ENCODE results near the gene HSPA12B.

- TF ChIP-seq POLR2AphosphoS5 (IDR thresholded peaks at IDR 0.05; ENCODE audit: low read depth, low read length) = no peak
- TF ChIP-seq, protein P1, sequence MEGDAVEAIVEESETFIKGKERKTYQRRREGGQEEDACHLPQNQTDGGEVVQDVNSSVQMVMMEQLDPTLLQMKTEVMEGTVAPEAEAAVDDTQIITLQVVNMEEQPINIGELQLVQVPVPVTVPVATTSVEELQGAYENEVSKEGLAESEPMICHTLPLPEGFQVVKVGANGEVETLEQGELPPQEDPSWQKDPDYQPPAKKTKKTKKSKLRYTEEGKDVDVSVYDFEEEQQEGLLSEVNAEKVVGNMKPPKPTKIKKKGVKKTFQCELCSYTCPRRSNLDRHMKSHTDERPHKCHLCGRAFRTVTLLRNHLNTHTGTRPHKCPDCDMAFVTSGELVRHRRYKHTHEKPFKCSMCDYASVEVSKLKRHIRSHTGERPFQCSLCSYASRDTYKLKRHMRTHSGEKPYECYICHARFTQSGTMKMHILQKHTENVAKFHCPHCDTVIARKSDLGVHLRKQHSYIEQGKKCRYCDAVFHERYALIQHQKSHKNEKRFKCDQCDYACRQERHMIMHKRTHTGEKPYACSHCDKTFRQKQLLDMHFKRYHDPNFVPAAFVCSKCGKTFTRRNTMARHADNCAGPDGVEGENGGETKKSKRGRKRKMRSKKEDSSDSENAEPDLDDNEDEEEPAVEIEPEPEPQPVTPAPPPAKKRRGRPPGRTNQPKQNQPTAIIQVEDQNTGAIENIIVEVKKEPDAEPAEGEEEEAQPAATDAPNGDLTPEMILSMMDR (IDR thresholded peaks at IDR 0.05; ENCODE audit: control extremely low read depth in 1 of 3, insufficient read depth in 1 of 3, low read depth in 1 of 3, low read length in 3 of 3) = no peak
- no peak for TF ChIP-seq SIN3A (conservative IDR thresholded peaks at IDR 0.05 in 1 of 2, IDR thresholded peaks at IDR 0.05 in 1 of 2; ENCODE audit: low read depth in 1 of 2, low read length in 2 of 2)
- no peak for TF ChIP-seq POLR2A (IDR thresholded peaks at IDR 0.05; ENCODE audit: control extremely low read depth in 1 of 2, low read depth in 2 of 2, low read length in 2 of 2)
- no peak for TF ChIP-seq MAX (IDR thresholded peaks at IDR 0.05)
- no peak for TF ChIP-seq JUND (IDR thresholded peaks at IDR 0.05; ENCODE audit: low read length)
- TF ChIP-seq RAD21 (IDR thresholded peaks at IDR 0.05 in 1 of 2, conservative IDR thresholded peaks at IDR 0.05 in 1 of 2; ENCODE audit: low read depth in 2 of 2, low read length in 2 of 2) = no peak
- no peak for TF ChIP-seq CHD1 (IDR thresholded peaks at IDR 0.05; ENCODE audit: low read depth, low read length)
- no peak for TF ChIP-seq SIRT6 (IDR thresholded peaks at IDR 0.05; ENCODE audit: low read length)
- TF ChIP-seq, protein P2, sequence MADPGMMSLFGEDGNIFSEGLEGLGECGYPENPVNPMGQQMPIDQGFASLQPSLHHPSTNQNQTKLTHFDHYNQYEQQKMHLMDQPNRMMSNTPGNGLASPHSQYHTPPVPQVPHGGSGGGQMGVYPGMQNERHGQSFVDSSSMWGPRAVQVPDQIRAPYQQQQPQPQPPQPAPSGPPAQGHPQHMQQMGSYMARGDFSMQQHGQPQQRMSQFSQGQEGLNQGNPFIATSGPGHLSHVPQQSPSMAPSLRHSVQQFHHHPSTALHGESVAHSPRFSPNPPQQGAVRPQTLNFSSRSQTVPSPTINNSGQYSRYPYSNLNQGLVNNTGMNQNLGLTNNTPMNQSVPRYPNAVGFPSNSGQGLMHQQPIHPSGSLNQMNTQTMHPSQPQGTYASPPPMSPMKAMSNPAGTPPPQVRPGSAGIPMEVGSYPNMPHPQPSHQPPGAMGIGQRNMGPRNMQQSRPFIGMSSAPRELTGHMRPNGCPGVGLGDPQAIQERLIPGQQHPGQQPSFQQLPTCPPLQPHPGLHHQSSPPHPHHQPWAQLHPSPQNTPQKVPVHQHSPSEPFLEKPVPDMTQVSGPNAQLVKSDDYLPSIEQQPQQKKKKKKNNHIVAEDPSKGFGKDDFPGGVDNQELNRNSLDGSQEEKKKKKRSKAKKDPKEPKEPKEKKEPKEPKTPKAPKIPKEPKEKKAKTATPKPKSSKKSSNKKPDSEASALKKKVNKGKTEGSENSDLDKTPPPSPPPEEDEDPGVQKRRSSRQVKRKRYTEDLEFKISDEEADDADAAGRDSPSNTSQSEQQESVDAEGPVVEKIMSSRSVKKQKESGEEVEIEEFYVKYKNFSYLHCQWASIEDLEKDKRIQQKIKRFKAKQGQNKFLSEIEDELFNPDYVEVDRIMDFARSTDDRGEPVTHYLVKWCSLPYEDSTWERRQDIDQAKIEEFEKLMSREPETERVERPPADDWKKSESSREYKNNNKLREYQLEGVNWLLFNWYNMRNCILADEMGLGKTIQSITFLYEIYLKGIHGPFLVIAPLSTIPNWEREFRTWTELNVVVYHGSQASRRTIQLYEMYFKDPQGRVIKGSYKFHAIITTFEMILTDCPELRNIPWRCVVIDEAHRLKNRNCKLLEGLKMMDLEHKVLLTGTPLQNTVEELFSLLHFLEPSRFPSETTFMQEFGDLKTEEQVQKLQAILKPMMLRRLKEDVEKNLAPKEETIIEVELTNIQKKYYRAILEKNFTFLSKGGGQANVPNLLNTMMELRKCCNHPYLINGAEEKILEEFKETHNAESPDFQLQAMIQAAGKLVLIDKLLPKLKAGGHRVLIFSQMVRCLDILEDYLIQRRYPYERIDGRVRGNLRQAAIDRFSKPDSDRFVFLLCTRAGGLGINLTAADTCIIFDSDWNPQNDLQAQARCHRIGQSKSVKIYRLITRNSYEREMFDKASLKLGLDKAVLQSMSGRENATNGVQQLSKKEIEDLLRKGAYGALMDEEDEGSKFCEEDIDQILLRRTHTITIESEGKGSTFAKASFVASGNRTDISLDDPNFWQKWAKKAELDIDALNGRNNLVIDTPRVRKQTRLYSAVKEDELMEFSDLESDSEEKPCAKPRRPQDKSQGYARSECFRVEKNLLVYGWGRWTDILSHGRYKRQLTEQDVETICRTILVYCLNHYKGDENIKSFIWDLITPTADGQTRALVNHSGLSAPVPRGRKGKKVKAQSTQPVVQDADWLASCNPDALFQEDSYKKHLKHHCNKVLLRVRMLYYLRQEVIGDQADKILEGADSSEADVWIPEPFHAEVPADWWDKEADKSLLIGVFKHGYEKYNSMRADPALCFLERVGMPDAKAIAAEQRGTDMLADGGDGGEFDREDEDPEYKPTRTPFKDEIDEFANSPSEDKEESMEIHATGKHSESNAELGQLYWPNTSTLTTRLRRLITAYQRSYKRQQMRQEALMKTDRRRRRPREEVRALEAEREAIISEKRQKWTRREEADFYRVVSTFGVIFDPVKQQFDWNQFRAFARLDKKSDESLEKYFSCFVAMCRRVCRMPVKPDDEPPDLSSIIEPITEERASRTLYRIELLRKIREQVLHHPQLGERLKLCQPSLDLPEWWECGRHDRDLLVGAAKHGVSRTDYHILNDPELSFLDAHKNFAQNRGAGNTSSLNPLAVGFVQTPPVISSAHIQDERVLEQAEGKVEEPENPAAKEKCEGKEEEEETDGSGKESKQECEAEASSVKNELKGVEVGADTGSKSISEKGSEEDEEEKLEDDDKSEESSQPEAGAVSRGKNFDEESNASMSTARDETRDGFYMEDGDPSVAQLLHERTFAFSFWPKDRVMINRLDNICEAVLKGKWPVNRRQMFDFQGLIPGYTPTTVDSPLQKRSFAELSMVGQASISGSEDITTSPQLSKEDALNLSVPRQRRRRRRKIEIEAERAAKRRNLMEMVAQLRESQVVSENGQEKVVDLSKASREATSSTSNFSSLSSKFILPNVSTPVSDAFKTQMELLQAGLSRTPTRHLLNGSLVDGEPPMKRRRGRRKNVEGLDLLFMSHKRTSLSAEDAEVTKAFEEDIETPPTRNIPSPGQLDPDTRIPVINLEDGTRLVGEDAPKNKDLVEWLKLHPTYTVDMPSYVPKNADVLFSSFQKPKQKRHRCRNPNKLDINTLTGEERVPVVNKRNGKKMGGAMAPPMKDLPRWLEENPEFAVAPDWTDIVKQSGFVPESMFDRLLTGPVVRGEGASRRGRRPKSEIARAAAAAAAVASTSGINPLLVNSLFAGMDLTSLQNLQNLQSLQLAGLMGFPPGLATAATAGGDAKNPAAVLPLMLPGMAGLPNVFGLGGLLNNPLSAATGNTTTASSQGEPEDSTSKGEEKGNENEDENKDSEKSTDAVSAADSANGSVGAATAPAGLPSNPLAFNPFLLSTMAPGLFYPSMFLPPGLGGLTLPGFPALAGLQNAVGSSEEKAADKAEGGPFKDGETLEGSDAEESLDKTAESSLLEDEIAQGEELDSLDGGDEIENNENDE (IDR thresholded peaks at IDR 0.05; ENCODE audit: insufficient replicate concordance, low read length) = no peak
- TF ChIP-seq CEBPB (IDR thresholded peaks at IDR 0.05; ENCODE audit: low read depth, low read length) = no peak
- TF ChIP-seq EZH2 (IDR thresholded peaks at IDR 0.05; ENCODE audit: low read depth, low read length, severe bottlenecking) = no peak
- TF ChIP-seq POU5F1 (IDR thresholded peaks at IDR 0.05; ENCODE audit: low read depth, low read length) = no peak
These were observed 46.1 kb upstream of the HSPA12B start for GRCh38 chr20:3686421-3686820.

Measured in H1 (cell line).